Gastrocnemius medialis (tissue), 4 donors: ENCODE data around the gene PCDHB16.

Experiments
- POLR2A ChIP-seq, 2 donors: fragments of 450-650 bp; IDR thresholded peaks; one replicate each; pipeline ENCODE4 v1.6.1; 2017; ENCODE audit warnings: antibody characterized with exemption in 2 of 2, mild to moderate bottlenecking in 2 of 2, moderate library complexity in 2 of 2
- TF ChIP-seq, protein P1 (sequence below), 5 experiments: fragments of 450-650 bp in 3 of 5; fragments of 200-600 bp in 2 of 5; sonication (generic) in 2 of 5; IDR thresholded peaks in 4 of 5; conservative IDR thresholded peaks in 1 of 5; 1 replicate in 4 of 5; 2 replicates in 1 of 5; pipeline ENCODE4 v1.5.1; 2016 to 2019; ENCODE audit warnings: antibody characterized with exemption in 5 of 5, mild to moderate bottlenecking in 3 of 5, moderate library complexity in 3 of 5

DNA sequence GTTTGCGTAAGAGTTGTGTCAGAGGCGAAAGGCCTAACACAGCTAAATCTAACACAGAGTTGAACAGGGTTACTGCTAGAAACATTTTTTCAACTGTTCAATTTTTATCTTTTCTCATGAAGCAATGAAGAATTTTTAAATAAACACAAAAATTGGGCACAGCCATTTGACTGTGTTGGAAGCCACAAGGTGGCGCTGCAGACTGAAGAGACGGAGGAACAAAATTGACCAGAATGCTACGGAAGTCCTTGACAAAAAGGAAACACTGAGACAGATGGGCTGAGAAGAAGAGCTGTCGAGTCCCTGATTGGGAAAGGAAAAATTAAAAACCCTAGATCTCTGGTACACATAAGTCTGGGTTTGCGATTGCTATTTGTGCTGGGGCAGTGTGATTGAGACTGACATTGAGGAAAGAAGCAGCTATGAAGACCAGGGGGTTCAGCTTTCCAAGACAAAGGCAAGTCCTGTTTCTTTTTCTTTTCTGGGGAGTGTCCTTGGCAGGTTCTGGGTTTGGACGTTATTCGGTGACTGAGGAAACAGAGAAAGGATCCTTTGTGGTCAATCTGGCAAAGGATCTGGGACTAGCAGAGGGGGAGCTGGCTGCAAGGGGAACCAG is 4.8 kb downstream of the PCDHB16 start, which contains the start of gene PCDHB9:
- TF ChIP-seq, protein P1, sequence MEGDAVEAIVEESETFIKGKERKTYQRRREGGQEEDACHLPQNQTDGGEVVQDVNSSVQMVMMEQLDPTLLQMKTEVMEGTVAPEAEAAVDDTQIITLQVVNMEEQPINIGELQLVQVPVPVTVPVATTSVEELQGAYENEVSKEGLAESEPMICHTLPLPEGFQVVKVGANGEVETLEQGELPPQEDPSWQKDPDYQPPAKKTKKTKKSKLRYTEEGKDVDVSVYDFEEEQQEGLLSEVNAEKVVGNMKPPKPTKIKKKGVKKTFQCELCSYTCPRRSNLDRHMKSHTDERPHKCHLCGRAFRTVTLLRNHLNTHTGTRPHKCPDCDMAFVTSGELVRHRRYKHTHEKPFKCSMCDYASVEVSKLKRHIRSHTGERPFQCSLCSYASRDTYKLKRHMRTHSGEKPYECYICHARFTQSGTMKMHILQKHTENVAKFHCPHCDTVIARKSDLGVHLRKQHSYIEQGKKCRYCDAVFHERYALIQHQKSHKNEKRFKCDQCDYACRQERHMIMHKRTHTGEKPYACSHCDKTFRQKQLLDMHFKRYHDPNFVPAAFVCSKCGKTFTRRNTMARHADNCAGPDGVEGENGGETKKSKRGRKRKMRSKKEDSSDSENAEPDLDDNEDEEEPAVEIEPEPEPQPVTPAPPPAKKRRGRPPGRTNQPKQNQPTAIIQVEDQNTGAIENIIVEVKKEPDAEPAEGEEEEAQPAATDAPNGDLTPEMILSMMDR (IDR thresholded peaks at IDR 0.05 in 4 of 5, conservative IDR thresholded peaks at IDR 0.05 in 1 of 5): no peak
- TF ChIP-seq POLR2A (IDR thresholded peaks at IDR 0.05): no peak
